ENCODE results near the gene NUP210.

GRCh38 chr3:13349823-13350222, 70.3 kb downstream of the NUP210 start:
- TF ChIP-seq POLR2A (IDR thresholded peaks at IDR 0.05): no peak
- TF ChIP-seq CTCF (IDR thresholded peaks at IDR 0.05): no peak

Measured in testis (tissue), 2 donors.